ENCODE measurements around the gene DSCAML1.

Gene DSCAML1

DNA sequence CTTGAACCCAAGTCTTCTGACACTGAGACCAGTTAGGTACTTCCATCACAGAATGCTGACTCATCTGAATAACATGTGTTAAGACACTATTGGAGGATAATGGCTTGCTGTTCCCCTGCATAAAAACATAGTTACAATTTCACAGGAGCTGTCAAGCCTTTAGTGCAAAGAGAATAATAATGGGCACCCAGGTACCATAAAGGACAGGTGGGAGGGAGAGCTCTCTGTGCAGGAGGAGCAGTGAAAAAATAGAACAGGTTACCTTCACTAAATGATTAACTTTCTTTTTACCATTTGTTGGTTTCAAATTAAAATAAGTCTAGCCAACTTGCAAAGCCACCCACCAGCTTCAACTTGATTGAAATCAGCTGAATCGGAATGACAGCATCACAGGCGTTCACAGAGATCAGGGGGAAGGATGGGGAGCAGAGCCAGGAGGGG, 173.2 kb downstream of the DSCAML1 start:
- no peaks in the 10 kb centered on the region for H3K4me1 ChIP-seq (ENCODE audit: control insufficient read depth, insufficient read depth, low read length, poor library complexity, severe bottlenecking)
- no peak overlapping the region for H3K27ac ChIP-seq (ENCODE audit: low read depth, low read length, severe bottlenecking)
- H3K4me3 ChIP-seq (ENCODE audit: extremely low read depth, insufficient read depth, low read length, poor library complexity, severe bottlenecking) = no peak overlapping the region
- no peaks in the 10 kb centered on the region for H3K9me3 ChIP-seq (ENCODE audit: control insufficient read depth, low read length)
- WGBS, 2 experiments (ENCODE audit: insufficient coverage in 2 of 2) = 71 to 100% methylated on average over 2 of the region's 2 CpGs
- no peaks in the 10 kb centered on the region for H3K36me3 ChIP-seq (ENCODE audit: control insufficient read depth, insufficient read depth, low read length)

DNA sequence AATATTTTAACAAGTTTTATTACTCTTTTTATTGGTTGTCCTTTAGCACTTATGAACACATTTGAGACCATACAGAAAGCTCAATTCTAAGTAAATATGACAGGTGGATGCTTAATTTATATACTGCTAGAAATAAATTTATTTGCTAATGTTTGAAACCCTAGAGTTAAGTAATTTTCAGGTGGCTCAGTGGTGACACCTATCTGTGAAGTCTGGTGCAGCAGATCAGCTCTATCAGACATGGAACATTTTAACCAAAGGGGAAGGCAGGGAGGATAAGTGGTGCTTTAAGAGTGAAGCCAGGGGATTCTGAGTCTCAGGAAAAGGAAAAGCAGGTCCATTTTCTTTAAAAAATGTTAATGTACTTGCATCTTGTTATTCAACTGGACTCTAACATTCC, 175.8 kb downstream of the DSCAML1 start:
- Histone ChIP-seq H3K27ac (ENCODE audit: low read depth, low read length, severe bottlenecking) (no peak overlapping the region), H3K4me3 (ENCODE audit: extremely low read depth, insufficient read depth, low read length, poor library complexity, severe bottlenecking) (no peak overlapping the region), H3K9me3 (ENCODE audit: control insufficient read depth, low read length) (no peaks in the 10 kb centered on the region), H3K4me1 (ENCODE audit: control insufficient read depth, insufficient read depth, low read length, poor library complexity, severe bottlenecking) (no peaks in the 10 kb centered on the region), H3K36me3 (ENCODE audit: control insufficient read depth, insufficient read depth, low read length) (no peaks in the 10 kb centered on the region)

DNA sequence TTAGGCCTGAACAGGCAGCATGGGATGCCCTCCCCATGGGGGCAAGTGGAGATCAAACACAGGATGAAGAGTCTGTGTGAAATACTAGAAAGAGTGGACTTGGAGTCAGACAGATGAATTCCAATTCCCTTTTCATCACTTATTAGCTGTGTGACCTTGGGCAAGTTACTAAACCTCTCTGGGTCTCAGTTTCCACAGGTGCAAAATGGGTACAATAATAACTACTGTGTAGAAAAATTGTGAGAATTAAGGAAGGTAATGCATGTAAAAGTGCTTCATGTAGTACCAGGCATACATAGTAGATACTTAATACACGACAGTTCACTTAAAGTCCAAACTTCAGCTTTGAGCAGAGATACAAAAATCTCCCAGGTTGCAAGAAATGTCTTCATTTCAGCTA, 176.4 kb downstream of the DSCAML1 start:
- Histone ChIP-seq H3K9me3 (ENCODE audit: control insufficient read depth, low read length) (no peaks in the 10 kb centered on the region), H3K4me3 (ENCODE audit: extremely low read depth, insufficient read depth, low read length, poor library complexity, severe bottlenecking) (no peak overlapping the region), H3K27ac (ENCODE audit: low read depth, low read length, severe bottlenecking) (no peak overlapping the region), H3K4me1 (ENCODE audit: control insufficient read depth, insufficient read depth, low read length, poor library complexity, severe bottlenecking) (no peaks in the 10 kb centered on the region), H3K36me3 (ENCODE audit: control insufficient read depth, insufficient read depth, low read length) (no peaks in the 10 kb centered on the region)
- 83% methylated on average over 1 of the region's 1 CpG; no CpG with 5 or more reads in 1 of the 2 experiments for WGBS, 2 experiments (ENCODE audit: insufficient coverage in 2 of 2)

DNA sequence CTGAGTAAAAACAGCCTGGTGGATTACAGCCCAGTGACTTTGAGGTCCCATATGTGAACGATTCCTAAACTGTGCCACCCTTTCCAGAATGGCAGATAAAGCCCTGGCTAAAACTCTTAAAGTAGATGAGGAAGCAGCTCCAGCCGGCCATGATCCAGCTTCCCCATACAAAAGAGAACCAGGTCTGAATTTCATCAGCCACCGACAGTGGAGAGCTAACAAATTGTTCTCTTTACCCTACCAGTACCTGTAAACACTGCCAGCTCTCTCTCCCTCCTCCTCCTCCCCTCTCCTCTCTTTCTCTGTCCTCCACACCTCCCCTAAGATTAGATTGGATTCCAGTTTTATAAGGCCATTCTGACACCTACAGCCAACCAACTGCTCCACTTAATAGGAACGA, 176.9 kb downstream of the DSCAML1 start:
- H3K4me3 ChIP-seq (ENCODE audit: extremely low read depth, insufficient read depth, low read length, poor library complexity, severe bottlenecking) = no peak overlapping the region
- H3K4me1 ChIP-seq (ENCODE audit: control insufficient read depth, insufficient read depth, low read length, poor library complexity, severe bottlenecking) = no peaks in the 10 kb centered on the region
- no peaks in the 10 kb centered on the region for H3K36me3 ChIP-seq (ENCODE audit: control insufficient read depth, insufficient read depth, low read length)
- WGBS, 2 experiments (ENCODE audit: insufficient coverage in 2 of 2) = 69 to 71% methylated on average over 4 of the region's 4 CpGs
- H3K9me3 ChIP-seq (ENCODE audit: control insufficient read depth, low read length) = no peaks in the 10 kb centered on the region
- no peak overlapping the region for H3K27ac ChIP-seq (ENCODE audit: low read depth, low read length, severe bottlenecking)

GRCh38 chr11:117619661-117620060, 177.4 kb downstream of the DSCAML1 start:
- Histone ChIP-seq H3K36me3 (ENCODE audit: control insufficient read depth, insufficient read depth, low read length) (no peaks in the 10 kb centered on the region), H3K27ac (ENCODE audit: low read depth, low read length, severe bottlenecking) (no peak overlapping the region), H3K4me3 (ENCODE audit: extremely low read depth, insufficient read depth, low read length, poor library complexity, severe bottlenecking) (no peak overlapping the region), H3K9me3 (ENCODE audit: control insufficient read depth, low read length) (no peaks in the 10 kb centered on the region), H3K4me1 (ENCODE audit: control insufficient read depth, insufficient read depth, low read length, poor library complexity, severe bottlenecking) (no peaks in the 10 kb centered on the region)
- 95 to 96% methylated on average over 2 to 3 of the region's 4 CpGs for WGBS, 2 experiments (ENCODE audit: insufficient coverage in 2 of 2)

- Histone ChIP-seq H3K4me1 (ENCODE audit: control insufficient read depth, insufficient read depth, low read length, poor library complexity, severe bottlenecking) (no peaks in the 10 kb centered on the region), H3K27ac (ENCODE audit: low read depth, low read length, severe bottlenecking) (no peak overlapping the region), H3K9me3 (ENCODE audit: control insufficient read depth, low read length) (no peaks in the 10 kb centered on the region), H3K4me3 (ENCODE audit: extremely low read depth, insufficient read depth, low read length, poor library complexity, severe bottlenecking) (no peak overlapping the region), H3K36me3 (ENCODE audit: control insufficient read depth, insufficient read depth, low read length) (no peaks in the 10 kb centered on the region)
- WGBS, 2 experiments (ENCODE audit: insufficient coverage in 2 of 2) = 74 to 79% methylated on average over 6 to 8 of the region's 8 CpGs
These were observed 178.0 kb downstream of the DSCAML1 start for GRCh38 chr11:117618982-117619355.

DNA sequence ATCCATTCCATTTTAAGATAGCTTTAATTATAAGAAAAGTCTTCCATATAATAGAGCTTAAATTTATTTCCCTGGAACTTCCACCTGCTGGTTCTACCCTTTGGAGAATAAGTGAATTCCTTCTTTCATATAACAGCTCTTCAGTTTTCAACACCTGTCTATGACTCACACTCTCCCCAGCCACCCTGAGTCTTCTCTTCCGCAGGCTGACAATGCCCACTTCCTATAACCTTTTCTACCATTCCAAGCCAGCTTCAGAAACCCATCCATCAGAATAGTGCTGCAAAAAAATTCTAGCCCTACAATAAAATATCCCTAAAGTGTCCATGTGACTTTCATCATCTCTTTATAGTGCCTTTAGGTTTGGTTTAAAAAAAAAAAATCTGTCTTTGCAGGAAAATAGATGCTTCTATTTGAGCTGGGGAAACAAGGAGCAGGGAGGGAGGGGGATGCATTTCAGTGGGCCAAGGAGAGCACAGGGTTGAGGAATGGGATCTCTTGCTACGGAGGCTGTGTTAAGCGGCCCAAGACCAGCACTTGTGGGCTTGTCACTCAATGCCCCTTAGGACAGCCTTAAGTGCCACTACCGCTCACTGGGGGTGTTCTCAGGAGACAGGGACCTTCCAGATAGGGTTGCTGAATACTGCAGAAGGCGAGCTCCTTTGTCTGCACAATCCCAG, 178.6 kb downstream of the DSCAML1 start:
- no peaks in the 10 kb centered on the region for H3K9me3 ChIP-seq (ENCODE audit: control insufficient read depth, low read length)
- no peak overlapping the region for H3K27ac ChIP-seq (ENCODE audit: low read depth, low read length, severe bottlenecking)
- WGBS, 2 experiments (ENCODE audit: insufficient coverage in 2 of 2) = 88 to 91% methylated on average over 5 of the region's 5 CpGs
- no peak overlapping the region for H3K4me3 ChIP-seq (ENCODE audit: extremely low read depth, insufficient read depth, low read length, poor library complexity, severe bottlenecking)
- no peaks in the 10 kb centered on the region for H3K4me1 ChIP-seq (ENCODE audit: control insufficient read depth, insufficient read depth, low read length, poor library complexity, severe bottlenecking)
- no peaks in the 10 kb centered on the region for H3K36me3 ChIP-seq (ENCODE audit: control insufficient read depth, insufficient read depth, low read length)

GRCh38 chr11:117616979-117617378, 180.0 kb downstream of the DSCAML1 start:
- Histone ChIP-seq H3K36me3 (ENCODE audit: control insufficient read depth, insufficient read depth, low read length) (no peaks in the 10 kb centered on the region), H3K4me3 (ENCODE audit: extremely low read depth, insufficient read depth, low read length, poor library complexity, severe bottlenecking) (no peak overlapping the region), H3K9me3 (ENCODE audit: control insufficient read depth, low read length) (no peaks in the 10 kb centered on the region), H3K27ac (ENCODE audit: low read depth, low read length, severe bottlenecking) (no peak overlapping the region), H3K4me1 (ENCODE audit: control insufficient read depth, insufficient read depth, low read length, poor library complexity, severe bottlenecking) (peaks cover under 1% of the 10 kb centered on the region)
- WGBS, 2 experiments (ENCODE audit: insufficient coverage in 2 of 2) = 92% methylated on average over 2 of the region's 3 CpGs; no CpG with 5 or more reads in 1 of the 2 experiments

DNA sequence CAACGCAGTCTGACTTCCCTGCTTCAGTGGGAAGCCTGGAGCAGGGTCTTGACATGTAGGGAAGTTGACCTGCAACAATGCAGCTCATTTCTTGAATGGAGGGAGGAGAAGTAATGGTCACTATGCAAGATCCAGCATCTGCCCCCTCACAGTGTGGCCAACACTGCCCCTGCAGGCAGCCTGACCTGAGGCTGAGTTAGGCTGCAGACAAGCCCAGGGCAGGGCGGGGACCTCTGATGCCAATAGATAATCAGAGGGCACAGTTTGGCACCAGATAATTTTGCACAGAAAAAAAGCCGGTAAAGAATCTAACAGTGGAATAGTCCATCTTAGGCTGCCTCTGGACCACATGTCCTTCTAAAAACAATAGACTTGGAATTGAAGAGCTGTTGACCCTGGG, 182.3 kb downstream of the DSCAML1 start:
- Histone ChIP-seq H3K27ac (ENCODE audit: low read depth, low read length, severe bottlenecking) (no peak overlapping the region), H3K4me1 (ENCODE audit: control insufficient read depth, insufficient read depth, low read length, poor library complexity, severe bottlenecking) (peaks cover 20% of the 10 kb centered on the region), H3K9me3 (ENCODE audit: control insufficient read depth, low read length) (no peaks in the 10 kb centered on the region), H3K4me3 (ENCODE audit: extremely low read depth, insufficient read depth, low read length, poor library complexity, severe bottlenecking) (no peak overlapping the region), H3K36me3 (ENCODE audit: control insufficient read depth, insufficient read depth, low read length) (no peaks in the 10 kb centered on the region)
- WGBS, 2 experiments (ENCODE audit: insufficient coverage in 2 of 2) = 70 to 100% methylated on average over 2 to 3 of the region's 3 CpGs

- H3K4me1 ChIP-seq (ENCODE audit: control insufficient read depth, insufficient read depth, low read length, poor library complexity, severe bottlenecking) = peaks cover 21% of the 10 kb centered on the region
- no peaks in the 10 kb centered on the region for H3K9me3 ChIP-seq (ENCODE audit: control insufficient read depth, low read length)
- no peak overlapping the region for H3K27ac ChIP-seq (ENCODE audit: low read depth, low read length, severe bottlenecking)
- no peaks in the 10 kb centered on the region for H3K36me3 ChIP-seq (ENCODE audit: control insufficient read depth, insufficient read depth, low read length)
- 0 to 17% methylated on average over 1 to 2 of the region's 6 CpGs for WGBS, 2 experiments (ENCODE audit: insufficient coverage in 2 of 2)
- H3K4me3 ChIP-seq (ENCODE audit: extremely low read depth, insufficient read depth, low read length, poor library complexity, severe bottlenecking) = no peak overlapping the region
These were observed 183.5 kb downstream of the DSCAML1 start for GRCh38 chr11:117613521-117613920.

DNA sequence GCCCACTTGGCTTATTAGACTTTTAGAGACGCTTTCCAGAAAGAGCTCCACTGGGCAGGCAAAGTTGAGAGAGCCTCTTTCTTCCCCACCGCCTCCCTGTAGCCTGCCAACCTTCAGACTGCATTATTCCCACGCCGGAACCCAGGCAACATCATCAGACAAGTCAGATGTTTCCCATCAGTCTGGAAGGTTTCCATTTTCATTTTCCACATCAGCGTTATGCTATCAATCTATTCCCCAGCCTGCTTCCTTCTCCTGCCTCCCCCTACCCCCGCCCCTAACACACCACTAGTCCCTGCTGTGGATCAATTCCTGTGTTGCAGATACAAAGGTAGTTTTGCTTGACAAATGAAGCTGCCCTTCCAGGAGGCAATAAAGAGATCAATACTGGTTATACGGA, 184.8 kb downstream of the DSCAML1 start:
- Histone ChIP-seq H3K9me3 (ENCODE audit: control insufficient read depth, low read length) (no peaks in the 10 kb centered on the region), H3K4me1 (ENCODE audit: control insufficient read depth, insufficient read depth, low read length, poor library complexity, severe bottlenecking) (peaks cover 24% of the 10 kb centered on the region), H3K27ac (ENCODE audit: low read depth, low read length, severe bottlenecking) (no peak overlapping the region), H3K4me3 (ENCODE audit: extremely low read depth, insufficient read depth, low read length, poor library complexity, severe bottlenecking) (no peak overlapping the region), H3K36me3 (ENCODE audit: control insufficient read depth, insufficient read depth, low read length) (no peaks in the 10 kb centered on the region)
- 82 to 87% methylated on average over 5 of the region's 7 CpGs for WGBS, 2 experiments (ENCODE audit: insufficient coverage in 2 of 2)
